HCT116 (cell line): ENCODE results near the gene NEK7. TPM values are rescaled to one million over a fixed set of nuclear protein-coding genes. Genes with fewer than 3 reads are reported as not detected.

Source experiments
- ATAC-seq: fragments of 200-7000 bp; cut with Tn5 transposase; 2 replicates; pipeline ENCODE4 v1.9.1; 2020; ENCODE audit warnings: mild to moderate bottlenecking, moderate library complexity
- BruUV-seq: library from RNA; stranded (reverse); fragments of 400-500 nt; replicated peaks from 2 replicates; lab custom pipeline; 2021; lab: Mats Ljungman, UMichigan
- CTCF ChIA-PET: fragments of 300-600 bp; sonication (Branson Sonifier 250); formaldehyde crosslinking; loops from one replicate; lab custom pipeline; 2021; ENCODE audit warnings: antibody characterized with exemption; lab: Charles Lee
- POLR2A ChIA-PET: fragments of 300-600, 350-600 bp; sonication (Branson Sonifier 250); formaldehyde crosslinking; loops from one replicate; lab custom pipeline; 2021; ENCODE audit warnings: antibody characterized with exemption; lab: Charles Lee
- RAD21 ChIA-PET, 2 experiments: fragments of 300-600 bp; sonication (Branson Sonifier 250); formaldehyde crosslinking; loops; one replicate each; lab custom pipeline; 2023; ENCODE audit warnings: low total read pairs in 2 of 2; ENCODE audit not compliant: uncharacterized antibody in 2 of 2, unreplicated experiment in 2 of 2, low non-redundant PET in 1 of 2; lab: Charles Lee
- DNase-seq: peaks from one replicate; pipeline ENCODE4 v3.0.0-alpha.2; 2010; ENCODE audit warnings: low read depth, low spot score
- H2AFZ ChIP-seq: fragments of 200-600 bp; shearing (Covaris generic), sonication (generic); 2 replicates; pipeline ENCODE4 v1.6.1; 2017; ENCODE audit warnings: low read depth, mixed run types, mixed read lengths, antibody characterized with exemption, low read length; ENCODE audit not compliant: poor library complexity, severe bottlenecking
- H3K27ac ChIP-seq: 2 replicates; pipeline ENCODE4 v1.5.1; 2012; ENCODE audit warnings: low read depth, low read length
- H3K27me3 ChIP-seq: fragments of 200-600 bp; sonication (generic); 2 replicates; pipeline ENCODE4 v1.6.1; 2016; ENCODE audit warnings: mixed run types, low read length, mixed read lengths; ENCODE audit not compliant: insufficient read depth
- H3K36me3 ChIP-seq, 2 experiments: fragments of 200-500 bp in 1 of 2; fragments of 200-600 bp in 1 of 2; sonication (Bioruptor generic) in 1 of 2; sonication (generic) in 1 of 2; 2 replicates each; pipeline versions ENCODE4 v1.5.1 to v1.6.1; 2014 to 2016; ENCODE audit warnings: low read length in 2 of 2, inconsistent platforms in 1 of 2, mixed read lengths in 1 of 2, mixed run types in 1 of 2; ENCODE audit not compliant: insufficient read depth in 2 of 2, control insufficient read depth in 1 of 2
- H3K4me1 ChIP-seq, 2 experiments: fragments of 200-600 bp in 1 of 2; sonication (generic) in 1 of 2; 2 replicates each; pipeline versions ENCODE4 v1.5.1 to v1.6.1; 2012 to 2017; ENCODE audit warnings: low read length in 2 of 2, inconsistent platforms in 1 of 2, mild to moderate bottlenecking in 1 of 2, mixed read lengths in 1 of 2, mixed run types in 1 of 2, moderate library complexity in 1 of 2; ENCODE audit not compliant: insufficient read depth in 2 of 2, control insufficient read depth in 1 of 2
- H3K4me2 ChIP-seq: fragments of 200-600 bp; sonication (generic); 2 replicates; pipeline ENCODE4 v1.6.1; 2017; ENCODE audit warnings: mixed run types, low read length, mixed read lengths
- H3K4me3 ChIP-seq, 2 experiments: fragments of 200-600 bp in 1 of 2; sonication (generic) in 1 of 2; replicated peaks in 1 of 2; 2 replicates each; pipeline ENCODE4 v1.5.1; 2011 to 2016; ENCODE audit warnings: low read length in 2 of 2, control low read depth in 1 of 2, low read depth in 1 of 2, mild to moderate bottlenecking in 1 of 2, mixed read lengths in 1 of 2, mixed run types in 1 of 2
- H3K79me2 ChIP-seq: fragments of 200-600 bp; sonication (generic); 2 replicates; pipeline ENCODE4 v1.6.1; 2017; ENCODE audit warnings: mild to moderate bottlenecking, mixed run types, low read length, moderate library complexity, mixed read lengths; ENCODE audit not compliant: insufficient read depth
- H3K9ac ChIP-seq: fragments of 200-600 bp; sonication (generic); 2 replicates; pipeline ENCODE4 v1.6.1; 2016; ENCODE audit warnings: low read length, mixed read lengths
- H3K9me2 ChIP-seq: fragments of 200-600 bp; sonication (generic), shearing (Covaris generic); 2 replicates; pipeline ENCODE4 v1.6.1; 2017; ENCODE audit warnings: mixed run types, mild to moderate bottlenecking, moderate library complexity; ENCODE audit not compliant: insufficient read depth
- H3K9me3 ChIP-seq, 2 experiments: fragments of 200-500 bp in 1 of 2; fragments of 200-600 bp in 1 of 2; sonication (Bioruptor generic) in 1 of 2; sonication (generic) in 1 of 2; 2 replicates each; pipeline ENCODE4 v1.6.1; 2014 to 2017; ENCODE audit warnings: low read length in 2 of 2, mixed read lengths in 2 of 2, inconsistent platforms in 1 of 2, low read depth in 1 of 2, mild to moderate bottlenecking in 1 of 2, mixed run types in 1 of 2, moderate library complexity in 1 of 2; ENCODE audit not compliant: control insufficient read depth in 1 of 2, insufficient read depth in 1 of 2
- H4K20me1 ChIP-seq: fragments of 200-600 bp; sonication (generic), shearing (Covaris generic); 2 replicates; pipeline ENCODE4 v1.6.1; 2017; ENCODE audit warnings: mixed run types, mild to moderate bottlenecking, moderate library complexity; ENCODE audit not compliant: insufficient read depth
- JUND ChIP-seq: IDR thresholded peaks from 2 replicates; pipeline ENCODE4 v1.6.1; 2012
- POLR2A ChIP-seq: IDR thresholded peaks from 2 replicates; pipeline ENCODE4 v1.7.0; 2011; ENCODE audit warnings: borderline replicate concordance; ENCODE audit not compliant: insufficient read depth, insufficient read length; ENCODE audit errors: extremely low read depth
- RAD21 ChIP-seq: IDR thresholded peaks from 2 replicates; pipeline ENCODE4 v1.6.1; 2012; ENCODE audit warnings: low read depth, mild to moderate bottlenecking
- SIN3A ChIP-seq: IDR thresholded peaks from 2 replicates; pipeline ENCODE4 v1.6.1; 2012; ENCODE audit warnings: low read depth
- SP1 ChIP-seq: IDR thresholded peaks from 2 replicates; pipeline ENCODE4 v1.6.1; 2012; ENCODE audit warnings: low read depth
- TCF7L2 ChIP-seq: IDR thresholded peaks from 2 replicates; pipeline ENCODE4 v1.7.0; 2011; ENCODE audit warnings: borderline replicate concordance, inconsistent platforms; ENCODE audit not compliant: insufficient read depth, insufficient read length; ENCODE audit errors: extremely low read depth
- YY1 ChIP-seq: IDR thresholded peaks from 2 replicates; pipeline ENCODE4 v1.6.1; 2011; ENCODE audit warnings: low read length, low read depth, moderate library complexity, mild to moderate bottlenecking; ENCODE audit not compliant: insufficient replicate concordance; ENCODE audit errors: extremely low read depth
- intact Hi-C: fragments of 100-400 bp; cut with micrococcal nuclease; formaldehyde crosslinking; loops from 2 replicates; pipeline ENCODE4 v1.10.0; 2022
- total RNA-seq: library from RNA; stranded (reverse); gene quantifications from one replicate; pipeline ENCODE4 v1.2.1, GENCODE V29; 2021; ENCODE audit not compliant: unreplicated experiment
- TF ChIP-seq, protein P1 (sequence below): IDR thresholded peaks from 2 replicates; pipeline ENCODE4 v1.6.1; 2012
- TF ChIP-seq, protein P2 (sequence below): IDR thresholded peaks from 2 replicates; pipeline ENCODE4 v1.6.1; 2012; ENCODE audit warnings: low read depth

The NEK7 gene
- total RNA-seq, 1 experiment from 2014 or later: 33.0 TPM

DNA sequence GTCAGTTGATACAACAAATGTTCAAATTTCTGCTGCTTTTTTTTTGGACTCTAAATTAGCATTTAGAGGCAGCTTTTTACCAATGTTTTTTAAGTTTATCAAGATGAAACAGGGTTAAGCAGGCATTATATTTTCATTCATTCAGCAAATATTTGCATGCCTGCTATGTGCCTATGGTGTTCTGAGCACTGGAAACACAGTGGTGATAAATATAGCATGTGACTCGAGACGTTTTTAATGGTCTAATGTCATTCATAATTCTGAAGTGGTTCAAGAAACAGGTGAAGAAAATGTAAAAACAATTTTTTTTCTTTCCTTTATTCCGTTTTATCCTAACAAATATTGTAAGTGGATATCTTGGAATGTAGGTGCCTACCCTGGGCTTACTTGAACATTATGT lies 26.8 kb downstream of the NEK7 start (continued):
- no peak for TF ChIP-seq POLR2A
- TF ChIP-seq TCF7L2: no peak
- no peak for TF ChIP-seq RAD21
- TF ChIP-seq, all 23 proteins: peak for 0

DNA sequence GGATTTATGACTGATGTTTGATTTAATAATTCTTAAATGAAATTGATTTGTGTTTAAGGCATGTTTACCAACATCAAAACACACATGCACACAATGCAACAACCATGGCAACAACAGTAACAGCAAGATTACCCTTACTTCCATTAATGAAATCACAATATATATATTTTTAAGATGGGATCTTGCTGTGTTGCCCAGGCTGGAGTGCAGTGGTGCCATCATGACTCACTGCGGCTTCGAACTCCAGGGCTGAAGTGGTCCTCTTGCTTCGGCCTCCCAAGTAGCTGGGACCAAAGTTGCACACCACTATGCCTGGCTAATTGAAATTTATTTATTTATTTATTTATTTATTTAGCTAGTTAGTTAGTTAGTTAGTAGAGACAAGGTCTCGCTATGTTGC lies 27.7 kb downstream of the NEK7 start:
- Histone ChIP-seq H3K36me3 (no peaks in the 10 kb centered on the region), H3K9me2 (no peaks in the 10 kb centered on the region), H3K79me2 (peaks cover 22% of the 10 kb centered on the region; the same call in 1 of the 2 replicates), H3K27ac (no peak overlapping the region), H3K4me3 (no peak overlapping the region), H3K9me3 (no peaks in the 10 kb centered on the region), H3K27me3 (no peaks in the 10 kb centered on the region), H3K9ac (no peak overlapping the region), H4K20me1 (no peaks in the 10 kb centered on the region), H3K4me1 (no peaks in the 10 kb centered on the region), H2AFZ (no peak overlapping the region), H3K4me2 (no peak overlapping the region)
- ChIA-PET POLR2A (no interaction called here), RAD21 (no interaction called here), CTCF (no interaction called here)
- no peak for TF ChIP-seq JUND
- no peak for TF ChIP-seq YY1
- TF ChIP-seq SP1: no peak
- no peak for TF ChIP-seq POLR2A
- TF ChIP-seq, protein P1, sequence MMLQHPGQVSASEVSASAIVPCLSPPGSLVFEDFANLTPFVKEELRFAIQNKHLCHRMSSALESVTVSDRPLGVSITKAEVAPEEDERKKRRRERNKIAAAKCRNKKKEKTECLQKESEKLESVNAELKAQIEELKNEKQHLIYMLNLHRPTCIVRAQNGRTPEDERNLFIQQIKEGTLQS: no peak
- TF ChIP-seq, protein P2, sequence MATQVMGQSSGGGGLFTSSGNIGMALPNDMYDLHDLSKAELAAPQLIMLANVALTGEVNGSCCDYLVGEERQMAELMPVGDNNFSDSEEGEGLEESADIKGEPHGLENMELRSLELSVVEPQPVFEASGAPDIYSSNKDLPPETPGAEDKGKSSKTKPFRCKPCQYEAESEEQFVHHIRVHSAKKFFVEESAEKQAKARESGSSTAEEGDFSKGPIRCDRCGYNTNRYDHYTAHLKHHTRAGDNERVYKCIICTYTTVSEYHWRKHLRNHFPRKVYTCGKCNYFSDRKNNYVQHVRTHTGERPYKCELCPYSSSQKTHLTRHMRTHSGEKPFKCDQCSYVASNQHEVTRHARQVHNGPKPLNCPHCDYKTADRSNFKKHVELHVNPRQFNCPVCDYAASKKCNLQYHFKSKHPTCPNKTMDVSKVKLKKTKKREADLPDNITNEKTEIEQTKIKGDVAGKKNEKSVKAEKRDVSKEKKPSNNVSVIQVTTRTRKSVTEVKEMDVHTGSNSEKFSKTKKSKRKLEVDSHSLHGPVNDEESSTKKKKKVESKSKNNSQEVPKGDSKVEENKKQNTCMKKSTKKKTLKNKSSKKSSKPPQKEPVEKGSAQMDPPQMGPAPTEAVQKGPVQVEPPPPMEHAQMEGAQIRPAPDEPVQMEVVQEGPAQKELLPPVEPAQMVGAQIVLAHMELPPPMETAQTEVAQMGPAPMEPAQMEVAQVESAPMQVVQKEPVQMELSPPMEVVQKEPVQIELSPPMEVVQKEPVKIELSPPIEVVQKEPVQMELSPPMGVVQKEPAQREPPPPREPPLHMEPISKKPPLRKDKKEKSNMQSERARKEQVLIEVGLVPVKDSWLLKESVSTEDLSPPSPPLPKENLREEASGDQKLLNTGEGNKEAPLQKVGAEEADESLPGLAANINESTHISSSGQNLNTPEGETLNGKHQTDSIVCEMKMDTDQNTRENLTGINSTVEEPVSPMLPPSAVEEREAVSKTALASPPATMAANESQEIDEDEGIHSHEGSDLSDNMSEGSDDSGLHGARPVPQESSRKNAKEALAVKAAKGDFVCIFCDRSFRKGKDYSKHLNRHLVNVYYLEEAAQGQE: no peak
- TF ChIP-seq SIN3A: no peak
- no TSS peak for BruUV-seq
- ATAC-seq (no peak), DNase-seq (no peak)
- intact Hi-C loops: no loop called here
